GM10847 (cell line): ENCODE results near the gene RIBC2.

Experiments used
- POLR2A ChIP-seq: IDR thresholded peaks from 2 replicates; pipeline ENCODE4 v1.6.1; 2011; ENCODE audit not compliant: insufficient read length; ENCODE audit errors: extremely low read depth

The RIBC2 gene

DNA sequence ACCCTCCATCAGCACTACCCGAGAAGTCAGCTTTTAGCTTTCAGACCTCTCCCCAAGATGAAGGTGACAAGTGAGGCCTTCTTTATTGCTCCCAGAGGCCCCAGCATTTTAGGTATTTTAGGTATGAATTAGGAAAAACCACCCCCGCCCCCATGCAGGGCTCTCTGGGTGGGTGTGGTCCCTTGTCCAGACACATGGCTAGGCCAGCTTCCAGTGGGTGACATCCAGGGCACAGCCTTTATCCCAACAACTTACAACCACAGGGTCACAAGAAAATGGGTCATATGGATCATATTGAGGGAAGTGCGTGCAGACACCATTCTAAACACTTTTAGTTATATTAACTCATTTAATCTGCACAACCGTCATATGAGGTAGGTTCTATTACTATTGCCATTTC, 42.1 kb downstream of the RIBC2 start:
- TF ChIP-seq POLR2A, result no peak

DNA sequence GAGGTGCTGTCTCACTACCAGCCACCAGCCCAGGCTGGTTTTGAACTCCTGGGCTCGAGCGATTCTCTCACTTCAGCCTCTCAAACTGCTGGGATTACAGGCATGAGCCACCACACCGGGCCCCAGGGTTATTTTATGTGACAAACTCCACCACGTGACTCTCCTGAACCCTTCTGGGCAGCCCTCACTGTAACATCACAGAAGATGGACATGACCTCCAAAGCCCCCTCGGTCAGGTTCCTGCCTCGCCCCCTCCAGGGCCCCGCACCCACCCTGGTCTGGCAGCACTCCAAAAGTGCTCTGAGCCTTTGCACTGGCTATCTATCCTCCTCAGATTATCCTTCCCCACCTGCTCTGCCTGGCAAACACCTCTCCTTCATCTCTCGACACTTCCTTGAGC, 43.3 kb downstream of the RIBC2 start:
- no peak for TF ChIP-seq POLR2A

DNA sequence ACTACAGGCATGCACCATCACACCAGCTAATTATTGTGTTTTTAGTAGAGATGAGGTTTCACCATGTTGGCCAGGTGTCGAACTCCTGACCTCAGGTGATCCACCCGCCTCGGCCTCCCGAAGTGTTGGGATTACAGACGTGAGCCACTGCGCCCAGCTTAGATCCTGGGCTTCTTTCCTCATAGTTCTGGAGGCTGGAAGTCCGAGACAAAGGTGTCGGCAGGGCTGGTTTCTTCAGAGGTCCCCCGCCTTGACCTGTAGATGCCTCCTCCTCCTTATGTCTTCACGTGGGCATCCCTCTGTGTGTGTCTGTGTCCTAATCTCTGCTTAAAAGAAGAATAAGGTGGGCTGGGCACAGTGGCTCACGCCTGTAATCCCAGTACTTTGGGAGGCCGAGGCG, 45.0 kb downstream of the RIBC2 start:
- no peak for TF ChIP-seq POLR2A

DNA sequence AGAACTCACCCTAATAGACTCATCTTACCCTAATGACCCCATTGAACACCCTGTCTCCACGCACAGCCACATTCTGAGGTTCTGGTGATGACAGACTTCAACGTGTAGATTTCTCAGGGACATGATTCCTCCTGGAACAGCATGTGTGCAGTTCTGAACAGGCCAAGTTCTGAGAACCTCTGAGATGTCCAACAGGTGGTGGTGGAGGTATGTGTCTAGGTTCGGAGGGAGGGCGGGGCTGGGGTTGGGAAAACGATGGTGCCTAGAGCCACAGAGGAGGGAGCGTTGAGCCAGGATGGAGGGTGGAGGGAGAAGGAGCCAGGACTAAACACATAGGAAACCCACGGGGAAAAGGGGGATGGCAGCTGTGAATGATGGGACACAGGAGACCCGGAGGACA, 45.7 kb downstream of the RIBC2 start:
- TF ChIP-seq POLR2A, result no peak

DNA sequence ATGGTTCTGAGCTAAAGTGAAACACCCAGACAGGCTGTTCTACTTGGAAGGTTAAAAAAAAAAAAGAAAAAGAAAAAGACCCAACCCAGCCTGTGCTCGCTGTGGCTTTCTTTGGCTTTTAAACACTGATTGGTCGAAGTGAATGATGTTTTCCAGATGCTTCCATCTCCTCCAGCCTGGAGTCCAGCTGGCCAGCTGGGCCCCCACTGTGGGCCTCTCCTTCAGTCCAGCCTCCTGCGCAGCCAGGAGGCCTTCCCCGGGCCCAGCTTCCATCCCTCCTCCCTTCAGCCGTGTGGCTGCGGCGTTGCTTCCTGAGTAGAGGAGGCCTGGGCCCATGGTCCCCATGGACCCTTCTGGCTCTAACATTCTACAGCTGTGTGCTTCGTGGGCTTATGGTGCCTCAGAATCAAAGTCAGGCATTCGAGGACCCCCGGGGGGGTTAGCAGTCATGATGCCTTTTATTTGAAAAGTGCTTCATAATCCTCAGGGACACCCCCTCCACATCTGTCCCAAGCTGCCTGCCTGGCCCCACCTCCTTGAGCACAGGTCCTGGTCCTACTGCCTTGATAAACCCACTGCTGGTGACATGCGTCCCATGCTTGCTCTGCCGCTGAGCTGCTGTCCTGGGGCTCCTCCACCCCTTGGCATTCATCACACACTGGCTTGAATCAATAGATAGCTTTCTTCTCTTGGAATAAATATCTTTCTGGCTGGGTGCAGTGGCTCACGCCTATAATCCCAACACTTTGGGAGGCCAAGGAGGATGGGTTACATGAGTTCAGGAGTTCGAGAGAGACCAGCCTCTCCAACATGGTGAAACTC, 47.0 kb downstream of the RIBC2 start:
- no peak for TF ChIP-seq POLR2A

DNA sequence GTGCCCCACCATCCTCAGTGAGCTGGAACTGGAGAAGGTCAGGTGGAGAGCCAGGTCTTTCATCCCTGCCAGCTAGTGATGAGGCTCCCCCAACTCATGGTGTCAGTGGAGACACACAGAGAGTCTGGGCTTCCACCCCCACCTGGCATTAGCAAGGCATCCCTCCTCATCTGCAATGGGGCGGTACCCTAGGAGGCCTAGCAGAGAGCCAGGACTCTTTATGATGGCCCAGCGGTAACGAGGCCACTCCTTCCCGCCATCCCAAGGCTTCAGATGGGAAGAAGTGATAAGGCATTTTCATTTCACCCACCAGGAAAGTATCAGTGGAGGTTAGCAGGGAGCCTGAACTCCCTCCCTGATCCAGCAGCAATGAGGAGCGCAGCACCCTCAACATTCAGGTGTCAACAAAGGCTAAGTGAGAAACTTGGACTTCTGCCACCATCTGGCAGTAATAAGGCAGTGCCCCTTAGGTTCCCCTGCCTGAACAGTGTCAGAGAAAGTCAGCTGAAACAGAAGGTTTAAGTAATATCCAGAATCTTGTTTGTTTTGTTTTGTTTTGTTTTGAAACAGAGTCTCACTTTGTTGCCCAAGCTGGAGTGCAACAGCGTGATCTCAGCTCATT, 48.7 kb downstream of the RIBC2 start:
- TF ChIP-seq POLR2A, result no peak

DNA sequence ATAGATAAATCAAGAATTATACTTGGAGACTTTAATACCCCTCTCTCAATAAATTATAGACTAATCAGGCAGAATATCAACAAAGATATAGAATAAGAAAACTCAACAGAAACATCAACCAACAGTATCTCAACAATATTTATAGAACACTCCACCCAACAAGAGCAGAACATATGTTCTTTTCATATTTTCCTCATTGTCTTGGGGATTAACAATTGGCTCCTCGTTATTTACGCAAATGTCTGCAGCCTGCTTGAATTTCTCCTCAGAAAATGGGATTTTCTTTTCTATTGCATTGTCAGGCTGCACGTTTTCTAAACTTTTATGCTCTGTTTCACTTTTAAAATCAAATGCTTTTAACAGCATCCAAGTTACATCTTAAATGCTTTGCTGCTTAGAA, 52.1 kb downstream of the RIBC2 start:
- TF ChIP-seq POLR2A, result no peak

DNA sequence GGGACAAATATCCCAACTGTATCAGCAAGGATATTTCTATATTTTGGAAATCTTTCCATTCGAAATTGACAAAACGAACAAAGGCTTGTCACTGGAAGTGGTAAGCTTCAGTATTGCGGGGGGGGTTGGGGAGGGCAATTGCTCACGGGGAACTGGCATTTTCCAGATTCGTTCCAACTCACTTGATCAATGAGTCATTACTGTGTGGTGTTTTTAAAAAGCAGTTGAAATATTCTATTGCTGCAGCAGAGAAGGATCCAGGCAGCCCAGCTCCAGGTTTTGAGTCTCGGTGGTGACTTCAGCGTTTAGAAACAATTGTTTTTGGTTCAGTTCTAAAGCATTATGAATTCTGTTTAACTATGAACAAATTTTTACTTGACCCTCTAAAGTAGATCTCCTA, 55.4 kb downstream of the RIBC2 start:
- no peak for TF ChIP-seq POLR2A

DNA sequence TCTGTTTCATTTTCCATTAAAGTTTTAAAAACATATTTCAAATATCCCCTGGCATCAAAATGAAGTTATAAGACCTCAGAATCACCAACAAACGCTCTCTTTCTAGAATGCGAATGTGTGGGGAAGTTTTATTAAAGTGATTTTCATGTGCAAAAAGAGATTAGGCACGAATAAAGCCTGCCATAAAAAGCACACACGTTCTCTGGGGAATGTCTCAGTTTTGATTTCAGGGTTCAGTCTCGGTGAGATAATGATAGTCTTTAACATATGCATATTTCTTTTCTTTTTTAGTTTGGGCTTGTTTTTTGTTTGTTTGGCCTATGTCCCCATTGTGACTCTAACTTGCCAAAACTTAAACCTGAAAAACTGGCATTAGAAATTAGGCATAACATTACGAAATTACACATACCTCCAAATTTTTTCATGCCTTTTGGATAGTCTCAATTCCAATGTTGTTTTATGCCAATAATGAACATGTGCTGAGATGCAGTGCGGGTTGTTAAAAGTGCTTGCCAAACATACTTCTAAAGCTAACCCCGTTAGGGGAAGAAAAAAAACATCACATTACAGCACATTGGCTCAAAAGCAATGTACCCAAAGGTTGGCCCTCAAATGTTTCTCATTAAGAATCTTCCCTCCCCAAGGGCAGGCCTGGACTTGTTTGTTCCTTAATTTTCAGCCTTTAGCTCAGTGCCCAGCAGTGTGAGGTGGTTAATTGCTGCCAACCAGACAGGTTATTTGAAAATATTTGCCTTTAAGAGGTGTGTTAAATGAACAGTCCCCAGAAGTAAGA, 56.0 kb downstream of the RIBC2 start:
- TF ChIP-seq POLR2A, result no peak

DNA sequence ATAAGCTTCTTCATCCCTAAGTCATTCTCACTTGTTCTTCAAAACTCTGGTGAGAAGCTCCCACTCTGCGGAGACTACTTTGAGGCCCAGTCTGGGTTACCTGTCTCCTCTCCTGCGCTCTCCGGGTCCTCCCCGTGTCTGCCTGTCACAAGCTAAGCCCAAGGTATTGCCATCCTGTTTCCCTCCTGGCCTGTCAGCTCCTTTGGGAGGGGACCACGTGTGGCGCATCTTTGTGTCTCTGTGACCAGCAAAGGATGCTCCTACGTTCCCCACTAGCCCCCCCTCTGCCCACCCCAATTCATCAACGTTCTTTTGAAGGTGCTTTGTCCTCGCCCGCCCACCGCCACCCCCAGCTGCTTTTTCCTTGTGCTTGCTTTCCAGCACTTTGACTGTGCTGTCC, 57.4 kb downstream of the RIBC2 start:
- TF ChIP-seq POLR2A, result no peak

DNA sequence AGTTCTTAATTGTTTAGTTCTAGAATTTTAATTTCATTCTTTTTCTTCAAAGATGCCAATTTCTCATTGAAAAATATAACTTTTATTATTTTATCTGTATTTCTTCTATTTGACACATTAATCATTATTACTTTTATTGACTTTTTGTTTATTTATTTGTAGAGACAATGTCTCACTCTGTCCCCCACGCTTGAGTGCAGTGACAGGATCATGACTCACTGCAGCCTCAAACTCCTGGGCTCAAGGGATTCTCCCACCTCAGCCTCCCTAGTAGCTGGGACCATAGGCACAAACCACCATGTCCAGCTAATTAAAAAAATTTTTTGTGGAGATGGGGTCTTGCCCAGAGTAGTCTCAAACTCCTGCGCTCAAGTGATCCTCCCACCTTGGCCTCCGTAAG, 58.9 kb downstream of the RIBC2 start:
- no peak for TF ChIP-seq POLR2A

DNA sequence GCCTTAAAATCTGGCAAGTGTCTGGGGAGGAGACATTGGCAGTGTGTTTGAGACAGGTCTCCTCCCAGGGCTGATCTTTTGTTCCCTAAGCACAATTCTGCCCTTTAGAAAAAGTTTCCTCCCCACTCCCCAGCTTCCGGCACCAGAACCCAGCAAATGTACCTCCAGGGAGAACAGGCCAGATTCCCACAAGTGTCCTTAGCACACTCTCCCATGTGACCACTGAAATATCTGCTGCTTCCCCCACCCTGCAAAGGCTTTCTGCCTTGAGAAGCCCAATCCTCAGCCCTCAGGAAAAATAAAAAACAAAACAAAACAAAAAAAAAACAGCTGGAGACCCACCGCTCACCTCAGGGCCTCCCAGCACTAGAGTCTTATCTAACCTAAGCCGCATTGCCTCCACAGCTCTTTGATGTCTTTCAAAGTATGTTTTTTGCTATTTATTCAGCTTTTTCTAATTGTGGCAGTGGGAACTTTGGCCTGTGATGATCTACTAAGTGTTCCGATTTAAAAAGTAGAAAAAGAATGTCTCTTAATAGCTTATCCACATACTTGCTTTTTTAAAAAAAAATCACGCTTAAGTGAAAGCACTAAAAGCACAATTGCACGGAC, 60.2 kb downstream of the RIBC2 start:
- TF ChIP-seq POLR2A, result no peak

DNA sequence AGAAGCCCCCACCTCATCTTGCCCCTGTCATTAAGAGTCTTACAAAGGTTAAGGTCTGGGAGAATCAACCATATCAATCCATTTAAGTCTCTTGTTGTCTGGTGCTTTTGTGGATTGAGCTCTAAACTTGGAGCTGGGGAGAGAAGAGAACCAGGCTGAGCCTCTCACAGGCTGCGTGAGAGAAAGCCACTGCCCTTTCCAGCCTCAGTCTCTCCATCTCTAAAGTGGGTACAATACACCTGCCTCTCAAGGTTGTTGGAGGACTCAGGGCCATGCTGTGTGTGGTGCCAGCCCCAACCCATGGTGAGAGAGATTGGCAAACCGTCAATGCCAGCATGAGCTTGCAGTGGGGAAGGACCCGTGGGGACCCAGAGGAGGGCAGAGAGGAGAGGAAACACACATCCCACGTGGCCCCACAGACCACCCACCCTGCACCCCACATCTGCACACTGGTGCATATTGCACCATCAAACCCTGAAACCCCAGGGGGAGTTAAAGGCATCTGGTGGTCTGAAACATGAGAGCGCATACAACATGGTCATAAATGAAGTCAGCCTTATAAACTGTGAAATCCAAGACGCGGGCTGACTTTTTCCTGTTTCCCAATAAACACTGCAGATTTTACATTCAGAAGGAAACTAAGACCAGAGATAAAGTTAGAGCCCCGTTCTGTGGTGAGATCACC, 61.7 kb downstream of the RIBC2 start:
- TF ChIP-seq POLR2A, result no peak

DNA sequence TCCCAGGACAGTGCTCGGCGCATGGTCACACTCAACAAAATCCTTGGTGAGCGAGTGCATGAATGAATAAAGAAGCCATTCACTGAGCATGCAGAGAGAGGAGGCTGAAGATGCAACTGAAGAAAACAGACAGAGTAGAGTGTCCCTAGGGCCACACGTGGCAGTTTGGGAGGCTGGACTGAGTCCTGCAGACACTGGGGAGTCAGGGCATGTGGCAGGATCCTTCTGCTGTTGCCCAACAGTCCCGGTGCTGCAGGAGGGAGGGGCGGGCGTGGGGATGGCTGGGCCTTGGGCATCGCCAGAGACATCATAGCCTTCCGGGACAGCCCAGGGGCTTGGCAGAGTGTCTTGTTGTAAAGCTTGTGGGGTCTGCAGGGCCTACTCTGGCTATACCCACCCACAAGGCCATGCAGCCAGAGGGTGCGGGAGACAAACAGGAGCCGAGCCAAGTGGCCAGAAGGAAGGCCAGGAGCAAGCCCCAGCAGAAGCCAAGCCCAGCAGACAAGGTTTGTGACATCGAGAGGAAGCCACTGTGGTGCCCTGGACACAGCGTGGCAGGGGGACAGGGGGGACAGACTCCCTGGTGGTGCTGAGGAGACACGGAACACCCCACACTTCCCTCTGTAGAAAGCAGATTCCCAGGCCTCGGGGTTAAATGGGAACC, 62.5 kb downstream of the RIBC2 start:
- TF ChIP-seq POLR2A, result no peak

DNA sequence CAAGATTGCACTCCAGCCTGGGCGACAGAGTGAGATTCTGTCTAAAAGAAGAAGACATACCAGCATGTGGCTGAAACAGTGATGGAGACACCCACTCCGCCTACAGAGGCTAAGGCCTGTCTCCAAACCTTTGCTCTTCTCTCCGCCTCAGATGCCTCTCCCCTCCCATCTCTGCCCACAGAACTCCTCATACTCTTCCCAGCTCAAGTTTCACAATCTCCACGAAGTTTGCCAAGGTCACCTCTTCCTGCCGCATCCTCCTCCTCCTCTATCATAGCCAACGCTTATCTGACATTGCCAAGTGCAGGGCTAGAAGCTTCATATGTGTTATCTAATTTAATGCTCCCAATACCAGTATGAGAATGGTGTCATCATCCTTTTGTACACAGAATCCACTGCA, 63.3 kb downstream of the RIBC2 start:
- TF ChIP-seq POLR2A, result no peak
